ENCODE measurements around the gene EPN3. TPM values are rescaled to one million over a fixed set of nuclear protein-coding genes. Genes with fewer than 3 reads are reported as not detected.

The EPN3 gene
- polyA plus RNA-seq, 1 donor (not counting 4 experiments of a cell fraction or from before 2014, with no cell fraction given) = 66.7 TPM

- H3K4me1 ChIP-seq (ENCODE audit: control insufficient read depth, extremely low read depth, insufficient read depth, low read length) = peaks cover 4% of the 10 kb centered on the region
- no peaks in the 10 kb centered on the region for H3K9me3 ChIP-seq (ENCODE audit: control insufficient read depth, low read depth, low read length)
- H3K4me3 ChIP-seq (ENCODE audit: control insufficient read depth in 2 of 3, extremely low read depth in 1 of 3, insufficient read depth in 2 of 3, low read depth in 1 of 3, low read length in 3 of 3) = no peak overlapping the region
- H3K9ac ChIP-seq (ENCODE audit: control insufficient read depth, extremely low read depth, insufficient read depth, low read length) = no peak overlapping the region
- H4K20me1 ChIP-seq (ENCODE audit: control insufficient read depth, extremely low read depth, insufficient read depth, low read length) = no peaks in the 10 kb centered on the region
- peak; percentile 13 for FAIRE-seq
- peaks cover 29% of the 10 kb centered on the region for H3K27me3 ChIP-seq (ENCODE audit: control insufficient read depth, extremely low read depth, insufficient read depth, low read length)
- H3K36me3 ChIP-seq (ENCODE audit: control insufficient read depth in 2 of 2, extremely low read depth in 1 of 2, insufficient read depth in 2 of 2, low read length in 2 of 2) = no peaks in the 10 kb centered on the region
- H3K79me2 ChIP-seq (ENCODE audit: control insufficient read depth, insufficient read depth, low read length) = no peaks in the 10 kb centered on the region
- no peak overlapping the region for H2AFZ ChIP-seq (ENCODE audit: control insufficient read depth, low read length)
- DNase-seq (ENCODE audit: low read depth, low spot score) = no peak
- TF ChIP-seq, protein P1, sequence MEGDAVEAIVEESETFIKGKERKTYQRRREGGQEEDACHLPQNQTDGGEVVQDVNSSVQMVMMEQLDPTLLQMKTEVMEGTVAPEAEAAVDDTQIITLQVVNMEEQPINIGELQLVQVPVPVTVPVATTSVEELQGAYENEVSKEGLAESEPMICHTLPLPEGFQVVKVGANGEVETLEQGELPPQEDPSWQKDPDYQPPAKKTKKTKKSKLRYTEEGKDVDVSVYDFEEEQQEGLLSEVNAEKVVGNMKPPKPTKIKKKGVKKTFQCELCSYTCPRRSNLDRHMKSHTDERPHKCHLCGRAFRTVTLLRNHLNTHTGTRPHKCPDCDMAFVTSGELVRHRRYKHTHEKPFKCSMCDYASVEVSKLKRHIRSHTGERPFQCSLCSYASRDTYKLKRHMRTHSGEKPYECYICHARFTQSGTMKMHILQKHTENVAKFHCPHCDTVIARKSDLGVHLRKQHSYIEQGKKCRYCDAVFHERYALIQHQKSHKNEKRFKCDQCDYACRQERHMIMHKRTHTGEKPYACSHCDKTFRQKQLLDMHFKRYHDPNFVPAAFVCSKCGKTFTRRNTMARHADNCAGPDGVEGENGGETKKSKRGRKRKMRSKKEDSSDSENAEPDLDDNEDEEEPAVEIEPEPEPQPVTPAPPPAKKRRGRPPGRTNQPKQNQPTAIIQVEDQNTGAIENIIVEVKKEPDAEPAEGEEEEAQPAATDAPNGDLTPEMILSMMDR (optimal IDR thresholded peaks at IDR 0.05 in 1 of 3, IDR thresholded peaks at IDR 0.05 in 1 of 3, conservative IDR thresholded peaks at IDR 0.05 in 1 of 3; ENCODE audit: extremely low read depth in 1 of 3, insufficient read depth in 2 of 3, low read length in 3 of 3) = no peak
- TF ChIP-seq EZH2 (IDR thresholded peaks at IDR 0.05; ENCODE audit: low read length) = no peak
- no peak overlapping the region for H3K4me2 ChIP-seq (ENCODE audit: control insufficient read depth, extremely low read depth, insufficient read depth, low read depth, low read length)
- H3K9me1 ChIP-seq (ENCODE audit: control insufficient read depth, extremely low read depth, insufficient read depth, low read length) = no peaks in the 10 kb centered on the region
- H3K27ac ChIP-seq (ENCODE audit: control insufficient read depth, insufficient read depth, low read length) = no peak overlapping the region
- dilution Hi-C loops (cut with MboI; ENCODE audit: extremely low pct_ligation_motif_present, low sequenced_read_pairs) = no loop called here
These were observed 52.2 kb downstream of the EPN3 start for GRCh38 chr17:50584749-50585148.

DNA sequence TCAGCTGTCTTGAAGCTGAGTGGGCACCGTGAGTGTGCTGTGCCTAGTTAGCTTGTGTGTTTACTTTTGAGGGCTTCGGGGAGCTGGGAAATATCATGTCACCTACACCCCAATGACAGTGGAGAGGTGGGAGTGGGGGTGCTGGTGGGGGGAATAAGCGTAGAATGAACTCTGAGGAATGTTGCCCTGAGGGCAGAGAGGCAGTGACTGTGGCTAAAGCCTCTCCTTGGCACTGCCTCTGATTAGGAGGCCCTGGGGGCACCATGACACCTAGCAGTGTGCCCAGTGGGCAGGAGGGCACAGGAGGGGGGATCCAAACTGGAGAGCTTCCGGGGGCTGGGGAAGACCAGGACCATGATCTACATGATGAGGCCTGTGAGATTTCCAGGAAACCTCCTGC is 52.8 kb downstream of the EPN3 start:
- H3K4me3 ChIP-seq (ENCODE audit: control insufficient read depth in 2 of 3, extremely low read depth in 1 of 3, insufficient read depth in 2 of 3, low read depth in 1 of 3, low read length in 3 of 3) = no peak overlapping the region
- no peak overlapping the region for H3K27ac ChIP-seq (ENCODE audit: control insufficient read depth, insufficient read depth, low read length)
- H3K79me2 ChIP-seq (ENCODE audit: control insufficient read depth, insufficient read depth, low read length) = no peaks in the 10 kb centered on the region
- no peak overlapping the region for H3K9ac ChIP-seq (ENCODE audit: control insufficient read depth, extremely low read depth, insufficient read depth, low read length)
- H3K27me3 ChIP-seq (ENCODE audit: control insufficient read depth, extremely low read depth, insufficient read depth, low read length) = peaks cover 23% of the 10 kb centered on the region
- H3K9me1 ChIP-seq (ENCODE audit: control insufficient read depth, extremely low read depth, insufficient read depth, low read length) = no peaks in the 10 kb centered on the region
- no peak overlapping the region for H2AFZ ChIP-seq (ENCODE audit: control insufficient read depth, low read length)
- TF ChIP-seq, protein P1 (optimal IDR thresholded peaks at IDR 0.05 in 1 of 3, IDR thresholded peaks at IDR 0.05 in 1 of 3, conservative IDR thresholded peaks at IDR 0.05 in 1 of 3; ENCODE audit: extremely low read depth in 1 of 3, insufficient read depth in 2 of 3, low read length in 3 of 3) = no peak
- no peak for TF ChIP-seq EZH2 (IDR thresholded peaks at IDR 0.05; ENCODE audit: low read length)
- dilution Hi-C loops (cut with MboI; ENCODE audit: extremely low pct_ligation_motif_present, low sequenced_read_pairs) = no loop called here
- H3K9me3 ChIP-seq (ENCODE audit: control insufficient read depth, low read depth, low read length) = no peaks in the 10 kb centered on the region
- H3K4me2 ChIP-seq (ENCODE audit: control insufficient read depth, extremely low read depth, insufficient read depth, low read depth, low read length) = no peak overlapping the region
- no peak for FAIRE-seq
- no peaks in the 10 kb centered on the region for H4K20me1 ChIP-seq (ENCODE audit: control insufficient read depth, extremely low read depth, insufficient read depth, low read length)
- no peak for DNase-seq (ENCODE audit: low read depth, low spot score)
- H3K4me1 ChIP-seq (ENCODE audit: control insufficient read depth, extremely low read depth, insufficient read depth, low read length) = peaks cover 4% of the 10 kb centered on the region
- H3K36me3 ChIP-seq (ENCODE audit: control insufficient read depth in 2 of 2, extremely low read depth in 1 of 2, insufficient read depth in 2 of 2, low read length in 2 of 2) = no peaks in the 10 kb centered on the region

All from keratinocyte (primary cell).